Bronchial epithelial cell (primary cell): Measurements from ENCODE around the gene DGKB. TPM values are rescaled to one million over a fixed set of nuclear protein-coding genes. Genes with fewer than 3 reads are reported as not detected.

Experiments used
- DNase-seq: peaks from one replicate; pipeline ENCODE4 v3.0.0-alpha.2; 2010; ENCODE audit warnings: low read depth
- FAIRE-seq: peaks from 2 replicates; lab custom pipeline; 2011; peaks lifted over from hg19 to GRCh38; lab: Jason Lieb, UNC
- H3K27me3 ChIP-seq: 2 replicates; pipeline ENCODE4 v1.5.1; 2011; ENCODE audit warnings: low read length; ENCODE audit not compliant: control insufficient read depth, insufficient read depth
- H3K36me3 ChIP-seq: 2 replicates; pipeline ENCODE4 v1.5.1; 2011; ENCODE audit warnings: low read length; ENCODE audit not compliant: control insufficient read depth, insufficient read depth
- H3K4me3 ChIP-seq: 2 replicates; pipeline ENCODE4 v1.5.1; 2011; ENCODE audit warnings: mild to moderate bottlenecking, low read depth, low read length, control low read depth
- total RNA-seq: library from RNA; depleted of rRNA; stranded (reverse); fragments of >200 nt; gene quantifications from 2 replicates; pipeline ENCODE4 v1.2.1, GENCODE V29; 2014
- TF ChIP-seq, protein P1 (sequence below): IDR thresholded peaks from 2 replicates; pipeline ENCODE4 v1.5.1; 2011; ENCODE audit warnings: mild to moderate bottlenecking, moderate library complexity, low read length, control low read depth, inconsistent platforms; ENCODE audit not compliant: insufficient read depth, severe bottlenecking

Gene DGKB
- total RNA-seq, 1 donor from 2014 or later = not detected

DNA sequence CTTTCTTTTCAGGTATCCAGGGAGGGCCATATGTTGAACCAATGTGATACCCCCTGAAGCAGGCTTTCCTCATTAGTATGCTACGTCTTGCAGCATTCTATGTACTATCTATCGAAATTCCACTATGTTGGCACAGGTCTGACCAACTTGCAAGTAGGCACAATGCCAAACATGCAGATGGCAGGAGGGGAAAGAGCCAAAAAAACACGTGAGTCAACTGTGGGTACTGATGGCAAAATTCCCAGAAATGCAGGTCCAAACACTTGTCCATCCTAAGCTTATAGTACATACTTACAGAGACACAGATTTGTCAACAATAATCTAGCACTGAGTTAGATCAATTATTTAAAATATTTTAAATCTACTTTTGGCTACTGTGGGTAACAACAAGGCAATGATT lies 394.9 kb downstream of the DGKB start:
- Histone ChIP-seq H3K27me3 (no peaks in the 10 kb centered on the region), H3K36me3 (no peaks in the 10 kb centered on the region), H3K4me3 (no peak overlapping the region)
- DNase-seq (peak; percentile 99), FAIRE-seq (peak; percentile 92)
- TF ChIP-seq, protein P1, sequence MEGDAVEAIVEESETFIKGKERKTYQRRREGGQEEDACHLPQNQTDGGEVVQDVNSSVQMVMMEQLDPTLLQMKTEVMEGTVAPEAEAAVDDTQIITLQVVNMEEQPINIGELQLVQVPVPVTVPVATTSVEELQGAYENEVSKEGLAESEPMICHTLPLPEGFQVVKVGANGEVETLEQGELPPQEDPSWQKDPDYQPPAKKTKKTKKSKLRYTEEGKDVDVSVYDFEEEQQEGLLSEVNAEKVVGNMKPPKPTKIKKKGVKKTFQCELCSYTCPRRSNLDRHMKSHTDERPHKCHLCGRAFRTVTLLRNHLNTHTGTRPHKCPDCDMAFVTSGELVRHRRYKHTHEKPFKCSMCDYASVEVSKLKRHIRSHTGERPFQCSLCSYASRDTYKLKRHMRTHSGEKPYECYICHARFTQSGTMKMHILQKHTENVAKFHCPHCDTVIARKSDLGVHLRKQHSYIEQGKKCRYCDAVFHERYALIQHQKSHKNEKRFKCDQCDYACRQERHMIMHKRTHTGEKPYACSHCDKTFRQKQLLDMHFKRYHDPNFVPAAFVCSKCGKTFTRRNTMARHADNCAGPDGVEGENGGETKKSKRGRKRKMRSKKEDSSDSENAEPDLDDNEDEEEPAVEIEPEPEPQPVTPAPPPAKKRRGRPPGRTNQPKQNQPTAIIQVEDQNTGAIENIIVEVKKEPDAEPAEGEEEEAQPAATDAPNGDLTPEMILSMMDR = no peak

DNA sequence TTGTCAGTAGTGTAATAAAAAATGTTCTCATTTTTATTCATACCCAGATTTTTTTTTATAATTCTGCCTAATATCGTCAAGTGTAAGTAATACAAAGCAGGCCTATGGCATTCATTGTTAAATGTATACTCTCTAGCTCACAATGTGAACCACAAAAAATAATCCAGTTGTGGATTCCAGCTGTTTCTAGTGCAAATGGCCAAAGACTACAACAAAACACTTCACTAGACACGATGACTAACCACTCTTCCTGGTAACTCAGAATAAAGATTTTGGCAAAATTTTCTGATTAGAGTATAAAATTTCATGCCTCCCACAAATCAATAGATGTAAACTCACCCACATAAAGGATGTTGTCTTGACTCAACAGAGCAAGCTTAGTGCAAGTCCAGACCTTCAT lies 396.6 kb downstream of the DGKB start:
- TF ChIP-seq, protein P1 = no peak
- DNase-seq (peak; percentile 55), FAIRE-seq (no peak)
- Histone ChIP-seq H3K27me3 (no peaks in the 10 kb centered on the region), H3K36me3 (no peaks in the 10 kb centered on the region), H3K4me3 (no peak overlapping the region)

DNA sequence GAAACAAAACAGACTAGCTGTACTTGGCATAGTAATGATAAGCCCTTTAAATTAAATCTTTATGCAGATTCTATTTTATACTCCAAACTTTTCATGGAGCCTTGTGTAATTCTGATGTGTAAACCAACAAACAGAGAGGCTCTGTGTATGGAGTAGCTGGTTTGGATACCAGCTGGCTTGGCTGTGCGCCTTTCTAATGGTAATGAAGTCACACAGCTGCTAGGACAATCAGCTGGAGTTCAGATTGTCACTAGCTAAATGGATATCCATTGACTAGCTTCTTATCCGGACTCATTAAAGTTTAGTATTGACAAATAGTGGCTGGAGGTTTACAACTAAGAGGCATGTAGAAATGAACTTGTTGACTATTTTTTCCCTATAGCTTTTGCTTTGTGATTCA lies 398.4 kb downstream of the DGKB start:
- FAIRE-seq = no peak

DNA sequence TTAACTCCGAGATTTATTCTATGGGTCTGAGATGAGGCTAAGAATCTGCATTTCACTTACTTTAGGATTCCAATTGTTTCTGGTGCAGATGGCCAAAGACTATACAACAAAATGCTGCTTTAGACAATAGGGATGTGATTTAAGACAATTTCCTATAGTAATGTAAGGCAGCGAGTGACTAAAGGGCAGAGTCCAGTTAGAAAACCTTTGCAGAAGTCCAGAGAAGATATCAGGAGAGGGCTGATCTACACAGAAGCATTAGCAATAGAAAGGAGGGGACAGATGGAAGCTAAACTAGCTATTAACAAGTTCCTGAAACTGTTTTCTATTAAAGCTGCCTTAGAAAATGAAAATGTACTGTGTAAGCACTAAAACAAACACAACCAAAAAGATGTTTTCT lies 398.9 kb downstream of the DGKB start:
- TF ChIP-seq, protein P1 = no peak
- Histone ChIP-seq H3K36me3 (no peaks in the 10 kb centered on the region), H3K4me3 (no peak overlapping the region), H3K27me3 (no peaks in the 10 kb centered on the region)
- FAIRE-seq (no peak), DNase-seq (no peak)

More for the DNA sequence above, 398.4 kb downstream of the DGKB start:
- TF ChIP-seq, protein P1 = no peak
- Histone ChIP-seq H3K4me3 (no peak overlapping the region), H3K27me3 (no peaks in the 10 kb centered on the region), H3K36me3 (no peaks in the 10 kb centered on the region)
- DNase-seq = no peak

DNA sequence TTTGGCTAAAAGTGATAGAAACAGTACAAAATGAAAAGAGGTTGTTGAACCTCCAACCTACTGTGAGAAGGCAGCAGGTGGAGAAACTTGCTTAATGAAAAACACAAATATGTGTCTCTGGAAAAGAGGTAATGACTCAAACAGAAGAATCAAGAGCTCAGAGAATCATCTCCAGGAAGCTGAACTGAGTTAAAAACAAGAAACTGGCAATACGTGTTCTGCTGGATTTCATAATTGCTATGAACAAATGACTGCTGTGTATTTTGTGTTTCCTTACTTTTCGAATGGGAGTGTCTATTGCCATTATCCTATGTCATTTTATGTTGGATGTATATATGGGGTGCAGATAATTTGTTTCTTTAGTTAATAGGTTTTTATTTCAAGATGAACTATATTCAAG lies 401.1 kb downstream of the DGKB start:
- no peaks in the 10 kb centered on the region for H3K27me3 ChIP-seq
- no peak overlapping the region for H3K4me3 ChIP-seq
- TF ChIP-seq, protein P1 = no peak
- DNase-seq (peak; percentile 74), FAIRE-seq (no peak)
- no peaks in the 10 kb centered on the region for H3K36me3 ChIP-seq

DNA sequence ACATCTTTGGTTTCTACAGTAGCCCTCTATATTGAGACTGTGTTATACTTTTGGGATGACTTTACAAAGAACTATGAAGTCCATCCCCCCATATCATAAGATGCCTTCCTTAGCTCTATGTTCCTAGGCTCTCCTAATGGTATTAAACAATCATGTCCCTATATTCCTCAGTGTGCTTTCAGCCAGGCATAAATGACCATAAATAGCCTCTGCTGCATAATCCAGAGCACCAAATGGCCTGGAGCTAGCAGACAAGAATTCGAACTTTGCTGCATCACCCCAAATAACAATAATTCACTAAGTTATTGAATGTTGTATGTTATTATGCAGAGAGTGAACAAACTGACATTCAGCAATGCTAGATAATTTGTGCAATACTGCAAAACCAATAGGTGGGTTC lies 405.2 kb downstream of the DGKB start:
- Histone ChIP-seq H3K4me3 (no peak overlapping the region), H3K27me3 (no peaks in the 10 kb centered on the region), H3K36me3 (no peaks in the 10 kb centered on the region)
- no peak for DNase-seq
- FAIRE-seq = no peak
- TF ChIP-seq, protein P1 = no peak
